UCSD-AML1 (cell line): ENCODE measurements around the gene OR2L13.
"Not testable (repeated sequence)": the region's sequence is repeated elsewhere in the genome, so short reads cannot be mapped to it uniquely, and the experiment has no call there.

Experiments
- DNase-seq: peaks from one replicate; lab custom pipeline; 2025; ENCODE audit not compliant: unreplicated experiment; lab: John Stamatoyannopoulos, UW

The OR2L13 gene, protein sequence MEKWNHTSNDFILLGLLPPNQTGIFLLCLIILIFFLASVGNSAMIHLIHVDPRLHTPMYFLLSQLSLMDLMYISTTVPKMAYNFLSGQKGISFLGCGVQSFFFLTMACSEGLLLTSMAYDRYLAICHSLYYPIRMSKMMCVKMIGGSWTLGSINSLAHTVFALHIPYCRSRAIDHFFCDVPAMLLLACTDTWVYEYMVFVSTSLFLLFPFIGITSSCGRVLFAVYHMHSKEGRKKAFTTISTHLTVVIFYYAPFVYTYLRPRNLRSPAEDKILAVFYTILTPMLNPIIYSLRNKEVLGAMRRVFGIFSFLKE

DNA sequence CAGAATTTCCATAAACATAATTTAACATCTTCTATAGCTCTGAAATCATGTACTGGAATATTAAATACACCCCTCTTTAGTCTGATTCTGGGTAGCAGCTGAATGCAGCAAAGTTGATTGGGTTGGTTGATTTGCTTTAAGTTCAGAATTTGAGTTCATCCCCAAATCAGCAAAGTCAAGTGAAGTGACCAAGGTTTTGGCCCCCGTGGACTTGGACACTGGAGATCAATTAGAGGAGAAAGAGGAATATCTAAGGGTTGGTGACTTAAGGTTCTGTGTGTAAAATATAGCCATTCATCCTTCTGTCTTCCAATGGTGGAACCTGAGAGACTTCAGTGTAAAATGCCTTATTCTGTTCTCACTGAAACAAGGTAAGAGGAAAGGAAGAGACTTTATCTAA, at the start of gene OR2L13:
TSS of gene OR2L13 (plus strand) at position 301 of the 400 bp plus-strand sequence. CDS start 4,192 bp downstream, outside the sequence.
- no peak for DNase-seq

DNA sequence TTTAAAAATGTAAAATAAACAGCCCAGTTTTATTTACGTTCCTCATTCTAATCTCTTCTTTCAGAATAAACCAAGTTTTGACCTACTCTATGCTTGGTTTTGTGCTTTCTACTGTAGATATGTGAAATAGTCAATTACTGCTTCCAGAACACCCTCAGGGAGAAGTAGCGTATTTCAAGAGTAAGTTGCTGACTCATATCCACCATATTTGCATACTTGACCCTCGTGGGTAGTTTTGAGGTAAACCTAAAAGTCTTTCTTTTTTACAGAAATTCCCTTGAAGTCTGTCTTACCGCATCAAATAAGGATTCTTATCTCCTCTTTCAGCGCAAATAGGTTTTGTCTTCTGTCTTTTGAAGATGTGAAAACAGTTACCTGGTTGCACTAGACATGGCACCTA, 49.8 kb upstream of the OR2L13 start:
- no peak for DNase-seq

DNA sequence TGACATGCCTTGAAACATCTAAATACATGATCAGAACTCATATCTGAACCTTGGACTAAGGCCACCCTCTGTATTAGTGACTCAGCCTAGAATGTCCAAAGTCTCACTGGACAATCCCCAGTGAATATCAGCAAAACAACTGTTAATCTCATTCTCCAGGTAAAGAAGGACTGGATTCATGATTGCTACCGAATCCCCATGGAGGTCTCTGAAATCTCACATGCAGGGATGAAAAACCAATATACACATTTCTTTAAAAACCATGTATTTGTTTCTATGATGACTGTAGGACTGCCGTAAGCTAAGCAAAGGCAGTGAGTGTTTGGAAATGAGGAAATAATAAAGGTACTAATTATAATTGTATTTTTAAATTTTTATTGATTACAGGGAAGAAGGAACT, 48.4 kb upstream of the OR2L13 start, which contains the start of gene OR2L3:
TSS of gene OR2L3 (plus strand) at position 301 of the 400 bp plus-strand sequence. CDS start 13,846 bp downstream, outside the sequence.
- DNase-seq, result no peak

DNA sequence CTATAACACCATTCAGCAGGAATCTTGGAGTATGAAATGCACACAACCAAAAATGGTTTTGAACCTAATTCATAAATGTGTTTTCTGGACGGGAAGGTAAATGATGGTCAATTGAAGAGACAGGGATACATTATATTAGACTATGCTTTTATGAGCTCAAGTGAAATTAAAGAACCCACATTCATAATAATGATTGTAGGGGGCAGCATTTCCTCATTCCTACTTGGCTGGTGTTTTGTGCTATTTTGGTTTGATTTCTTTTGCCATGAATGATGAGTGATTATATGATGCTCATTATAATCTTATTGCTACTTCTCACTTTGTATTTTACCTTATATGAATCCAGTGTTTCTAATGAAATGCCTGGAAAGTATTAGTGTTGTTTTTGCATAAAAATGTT, 48.0 kb upstream of the OR2L13 start:
- no peak for DNase-seq

DNA sequence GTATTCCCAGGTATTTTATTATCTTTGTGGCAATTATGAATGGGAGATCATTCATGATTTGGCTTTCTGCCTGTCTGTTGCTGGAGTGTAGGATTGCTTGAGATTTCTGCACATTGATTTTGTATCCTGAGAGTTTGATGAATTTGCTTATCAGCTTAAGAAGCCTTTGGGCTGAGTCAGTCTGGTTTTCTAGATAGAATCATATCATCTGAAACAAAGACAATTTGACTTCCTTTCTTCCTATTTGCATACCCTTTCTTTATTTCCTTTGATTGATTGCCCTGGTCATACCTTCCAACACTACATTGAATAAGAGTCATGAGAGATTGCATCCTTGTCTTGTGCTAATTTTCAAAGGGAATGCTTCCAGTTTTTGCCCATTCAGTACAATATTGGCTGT, 40.3 kb upstream of the OR2L13 start:
- DNase-seq, result no peak

DNA sequence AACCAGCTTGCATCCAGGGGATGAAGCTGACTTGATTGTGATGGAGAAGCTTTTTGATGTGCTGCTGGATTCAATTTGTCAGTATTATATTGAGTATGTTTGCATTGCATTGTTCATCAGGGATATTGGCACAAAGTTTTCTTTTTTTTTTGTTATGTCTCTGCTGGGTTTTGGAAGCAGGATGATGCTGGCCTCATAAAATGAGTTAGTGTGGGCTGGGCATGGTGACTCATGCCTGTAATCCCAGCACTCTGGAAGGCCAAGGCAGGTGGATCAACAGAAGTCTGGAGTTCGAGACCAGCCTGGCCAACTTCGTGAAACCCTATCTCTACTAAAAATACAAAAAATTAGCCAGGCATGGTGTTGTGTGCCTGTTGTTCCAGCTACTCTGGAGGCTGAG, 39.7 kb upstream of the OR2L13 start:
- DNase-seq, result no peak

DNA sequence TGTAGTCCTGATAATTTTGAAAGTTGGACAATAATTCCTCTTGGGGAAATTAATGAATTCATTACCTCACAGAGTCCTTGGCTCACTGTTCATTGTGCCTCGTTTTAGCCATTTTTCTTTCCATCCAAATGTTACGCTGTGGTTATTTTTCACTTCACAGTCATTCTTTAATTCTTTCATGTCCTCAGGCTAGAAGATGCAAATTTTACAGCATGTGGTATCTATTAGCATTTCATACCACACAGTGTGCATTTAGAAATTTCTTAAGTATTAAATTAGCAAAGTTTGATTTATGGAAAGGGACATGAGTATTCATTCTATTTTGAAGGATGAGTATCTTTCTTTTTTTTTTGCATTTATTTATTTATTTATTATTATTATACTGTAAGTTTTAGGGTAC, 29.9 kb upstream of the OR2L13 start:
- no peak for DNase-seq

DNA sequence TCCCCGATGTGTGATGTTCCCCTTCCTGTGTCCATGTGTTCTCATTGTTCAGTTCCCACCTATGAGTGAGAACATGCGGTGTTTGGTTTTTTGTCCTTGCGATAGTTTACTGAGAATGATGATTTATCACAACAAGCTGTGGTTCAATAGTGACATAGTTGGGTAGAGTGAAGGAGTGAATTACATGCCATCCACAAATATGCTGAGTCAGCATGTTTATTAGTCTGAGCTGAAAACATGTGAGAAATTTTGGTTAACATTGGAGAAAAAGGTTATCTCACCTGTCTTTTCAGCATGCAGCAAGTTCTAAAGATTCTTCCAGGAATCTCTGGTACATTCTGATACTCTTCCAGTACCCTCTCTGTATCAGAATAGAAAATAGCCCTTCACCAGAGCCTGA, 29.4 kb upstream of the OR2L13 start:
- DNase-seq, result no peak

DNA sequence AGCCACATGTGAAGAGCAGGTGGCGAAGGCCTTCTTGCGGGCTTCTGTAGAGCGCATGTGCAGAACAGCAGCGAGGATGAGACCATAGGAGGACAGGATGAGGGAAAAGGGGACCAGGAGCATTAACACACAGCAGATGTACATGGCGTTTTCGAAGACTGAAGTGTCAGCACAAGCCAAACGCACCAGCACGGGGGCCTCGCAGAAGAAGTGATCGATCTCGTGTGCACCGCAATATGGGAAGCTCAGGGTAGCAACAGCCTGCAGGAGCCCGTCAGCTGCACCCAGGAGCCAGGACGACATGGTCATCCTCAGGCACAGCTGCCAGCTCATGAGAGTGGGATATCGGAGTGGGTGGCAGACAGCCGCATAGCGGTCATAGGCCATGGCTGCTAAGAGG, 11.1 kb upstream of the OR2L13 start:
- DNase-seq, result not testable (repeated sequence)

DNA sequence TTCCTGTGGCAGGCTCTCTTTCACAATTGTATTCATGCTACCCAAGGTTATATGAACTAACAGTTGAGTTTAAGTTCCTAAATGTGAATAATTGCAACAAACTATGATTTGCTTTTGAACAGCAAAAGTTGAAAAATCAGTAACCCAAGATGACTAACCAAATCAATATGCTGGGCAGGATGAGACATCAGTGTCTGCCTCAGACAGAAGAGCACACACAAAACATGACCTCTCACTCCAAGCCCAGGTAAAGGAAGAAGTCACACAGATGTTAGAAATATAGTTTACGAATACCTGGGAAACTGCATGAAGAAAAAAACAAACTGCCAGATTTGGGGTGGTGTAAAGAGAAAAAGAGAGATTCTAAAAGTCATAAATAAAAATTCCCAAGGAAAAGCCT, 3.5 kb downstream of the OR2L13 start:
- DNase-seq, result no peak

DNA sequence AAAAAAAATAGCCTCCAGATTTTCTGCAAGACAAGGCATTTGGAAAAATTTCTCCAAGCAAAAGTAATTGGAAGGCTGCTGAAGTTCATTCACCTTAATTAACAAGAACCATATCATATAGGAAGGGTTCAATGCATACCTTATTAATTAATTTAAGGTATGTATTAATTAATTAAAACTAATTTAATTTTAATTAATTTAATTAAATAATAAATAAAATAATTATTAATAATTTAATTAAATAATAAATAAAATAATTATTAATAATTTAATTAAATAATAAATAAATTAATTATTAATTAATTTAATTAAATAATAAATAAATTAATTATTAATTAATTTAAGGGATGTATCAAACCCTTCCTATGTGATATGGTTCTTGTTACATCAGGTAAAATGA, 7.9 kb downstream of the OR2L13 start:
- DNase-seq, result no peak

DNA sequence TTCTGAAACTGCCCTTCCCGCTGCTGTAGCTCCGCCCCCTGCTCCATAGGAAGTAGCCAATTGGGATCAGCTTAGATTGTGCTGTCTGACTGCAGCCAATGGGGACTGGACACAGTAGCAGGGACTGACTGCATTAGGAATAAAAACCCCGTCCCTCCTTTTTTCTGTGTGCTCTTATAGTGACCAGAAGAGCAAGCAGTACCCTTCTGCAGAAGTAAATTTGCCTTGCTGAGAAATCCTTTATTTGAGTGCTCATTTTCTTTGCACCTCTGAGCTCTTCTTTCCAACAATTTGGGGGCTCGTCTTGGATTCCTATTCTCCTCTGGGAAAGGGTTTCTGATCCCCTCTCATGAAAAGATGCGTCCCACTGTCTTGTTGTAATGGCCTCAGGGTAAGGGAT, 16.2 kb downstream of the OR2L13 start:
- DNase-seq, result no peak

DNA sequence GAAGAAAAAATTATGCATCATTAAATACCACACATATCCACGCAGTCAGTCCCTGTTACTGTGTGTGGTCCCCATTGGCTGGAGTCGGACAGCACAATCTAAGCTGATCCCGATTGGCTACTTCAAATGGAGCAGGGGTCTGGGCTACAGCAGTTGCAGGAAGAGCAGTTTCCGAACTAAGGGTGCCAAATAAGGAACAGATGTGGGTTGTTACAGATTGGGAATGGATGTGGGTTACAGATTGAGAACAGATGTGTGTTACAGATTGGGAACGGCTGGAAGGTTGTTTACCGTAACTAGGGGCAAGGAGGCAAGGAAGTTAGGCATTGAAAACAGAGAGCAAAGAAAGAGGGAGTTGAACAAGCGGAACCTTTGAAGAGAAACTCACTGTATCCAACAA, 19.9 kb downstream of the OR2L13 start:
- DNase-seq, result no peak

DNA sequence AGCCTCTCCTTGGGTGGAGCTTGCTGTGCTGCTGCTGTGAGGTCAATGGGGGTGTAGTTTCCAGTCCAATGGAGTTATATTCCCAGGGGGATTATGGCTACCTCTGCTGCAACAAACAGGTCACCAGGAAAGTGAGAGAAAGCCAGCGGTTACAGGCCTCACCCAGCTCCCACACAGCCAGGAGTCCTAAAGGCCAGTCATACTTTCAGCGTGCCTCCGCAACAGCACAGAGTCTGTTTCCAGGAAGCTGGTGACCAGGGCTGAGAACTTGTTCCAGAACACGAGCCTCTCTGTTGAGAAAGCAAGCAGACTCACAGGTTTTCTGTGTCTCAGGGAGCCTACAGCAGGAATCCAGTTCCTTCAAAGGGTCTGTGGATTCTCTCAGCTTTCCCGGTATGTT, 32.7 kb downstream of the OR2L13 start:
- no peak for DNase-seq

DNA sequence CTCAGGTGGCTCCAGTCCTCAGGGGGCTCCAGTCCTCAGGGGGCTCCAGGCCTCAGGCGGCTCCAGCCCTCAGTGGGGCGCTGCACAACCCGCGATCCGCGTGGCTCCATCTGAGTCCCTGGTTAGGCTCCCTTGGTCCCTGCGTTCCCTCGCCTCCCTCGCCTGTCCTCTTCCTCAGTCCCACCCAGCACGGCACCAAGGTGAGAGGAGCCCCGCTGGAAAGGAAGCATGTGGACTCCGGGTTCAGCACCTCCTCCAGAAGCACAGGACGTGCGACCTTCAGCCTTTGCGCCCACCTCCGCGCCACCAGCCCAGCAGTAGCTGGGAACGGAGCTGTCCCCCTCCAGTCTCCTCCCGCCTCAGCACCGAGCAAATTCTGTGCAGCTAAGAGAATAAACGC, 41.8 kb downstream of the OR2L13 start:
- DNase-seq, result no peak

DNA sequence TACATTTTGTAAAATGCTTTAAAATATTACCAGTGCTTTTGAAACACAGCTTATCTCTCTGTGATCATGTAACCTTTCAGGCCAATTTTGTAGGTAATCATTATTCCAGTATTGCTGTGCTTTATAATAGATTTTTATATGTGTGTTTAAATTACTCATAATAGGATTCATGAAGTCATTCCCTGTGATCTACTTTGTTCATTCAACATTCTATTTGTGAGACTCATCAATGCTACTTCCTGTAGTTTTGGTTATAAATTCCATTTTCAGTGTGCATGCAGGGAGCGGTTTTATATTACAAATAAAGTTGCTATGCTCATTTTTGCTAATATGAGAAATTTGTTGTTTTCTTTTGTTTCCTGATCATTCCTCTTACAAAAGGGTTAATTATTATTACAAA, 45.9 kb downstream of the OR2L13 start:
- DNase-seq, result no peak

DNA sequence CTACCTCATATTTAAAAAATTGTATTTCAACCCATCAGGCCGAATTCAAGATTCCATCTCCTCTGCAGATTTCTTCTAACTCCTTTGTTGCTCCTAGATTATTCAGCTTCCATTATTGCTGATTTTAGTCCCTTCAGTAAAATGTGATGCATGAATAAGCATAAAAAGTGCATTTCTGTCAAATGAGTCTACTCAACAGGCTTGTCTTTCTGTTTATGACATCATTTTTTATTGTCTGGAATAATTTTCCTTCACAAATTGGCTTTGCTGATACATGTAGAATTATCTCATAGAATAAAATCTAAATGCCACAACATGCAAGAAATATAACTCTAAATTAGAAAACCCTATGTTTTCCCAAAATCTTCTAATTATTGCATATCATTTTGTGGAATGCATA, 48.3 kb downstream of the OR2L13 start:
- DNase-seq, result no peak

DNA sequence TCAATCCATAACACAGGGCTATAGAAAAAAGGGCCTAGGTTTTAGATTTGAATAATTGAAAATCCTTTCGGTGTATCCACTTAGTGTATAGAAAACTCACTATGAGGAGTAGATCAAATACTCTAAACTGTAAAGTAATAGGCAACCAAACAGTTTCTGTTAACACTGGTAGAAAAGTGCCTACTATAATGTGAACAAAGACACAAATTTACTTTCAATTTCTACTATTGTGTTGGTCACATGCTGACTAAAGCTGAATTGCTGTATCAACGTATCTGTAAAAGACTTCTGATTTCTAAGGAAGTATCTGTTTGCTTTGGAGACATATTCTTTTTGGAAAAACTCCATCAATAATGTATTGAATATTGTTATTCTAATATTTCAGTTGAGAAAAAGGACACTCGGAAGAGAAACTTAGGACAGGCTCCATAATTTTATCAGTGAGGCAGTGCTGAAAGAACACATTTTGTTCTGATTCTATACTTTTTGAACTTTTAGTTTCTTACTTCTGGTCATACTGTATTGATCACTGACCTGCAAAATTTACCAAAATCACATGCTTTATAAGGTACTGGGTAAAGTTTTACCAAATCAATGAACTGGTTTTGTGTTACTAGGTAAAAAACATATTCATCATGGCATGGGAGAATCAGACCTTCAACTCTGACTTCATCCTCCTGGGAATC, 49.7 kb downstream of the OR2L13 start, which contains the start of gene OR2M5:
TSS of gene OR2M5 (plus strand) at position 636 of the 686 bp plus-strand sequence. CDS start at position 636, 0 bp downstream.
- DNase-seq, result no peak
